ENCODE data around the gene RAD9B. TPM values are rescaled to one million over a fixed set of nuclear protein-coding genes. Genes with fewer than 3 reads are reported as not detected.

The RAD9B gene
- total and polyA plus RNA-seq, 10 of the 15 experiments (the other 5 are each of a cell fraction or from before 2014, with no cell fraction given) = 0.54 to 2.0 (median 1.3) TPM

GRCh38 chr12:110547090-110547489, 45.0 kb downstream of the RAD9B start (continued):
- TF ChIP-seq CEBPZ (IDR thresholded peaks at IDR 0.05; ENCODE audit: low read depth, low read length) = no peak

- H3K36me3 ChIP-seq (ENCODE audit: control insufficient read depth in 2 of 2, insufficient read depth in 2 of 2, low read length in 1 of 2) = peaks cover 8 to 48% of the 10 kb centered on the region in 2 experiments
- FAIRE-seq (no peak), DNase-seq (ENCODE audit: low read depth, low spot score) (no peak), ATAC-seq (no peak)
- BruUV-seq (replicated peaks) = no TSS peak
- TF ChIP-seq RUNX3 (IDR thresholded peaks at IDR 0.05; ENCODE audit: low read length) = peak; percentile 4; the same call in 1 of the 2 replicates
- no peak for TF ChIP-seq ELK1 (IDR thresholded peaks at IDR 0.05; ENCODE audit: low read depth, low read length)
- TF ChIP-seq BHLHE40 (IDR thresholded peaks at IDR 0.05; ENCODE audit: borderline replicate concordance in 1 of 2, low read depth in 2 of 2, low read length in 1 of 2) = 0 out of 4 replicates have a peak, but pooled peaks of 1 of the 2 experiments have one; percentile 23
- WGBS (ENCODE audit: insufficient coverage, insufficient replicate concordance, low lambda C conversion rate, missing lambda C conversion rate) = 40% methylated on average over 7 of the region's 7 CpGs
- no peak overlapping the region for H2AFZ ChIP-seq (ENCODE audit: control insufficient read depth, low read depth, low read length)
- peaks cover 86% of the 10 kb centered on the region for H3K79me2 ChIP-seq (ENCODE audit: control insufficient read depth, insufficient read depth, low read length)
- H4K20me1 ChIP-seq (ENCODE audit: control insufficient read depth, insufficient read depth) = peaks cover 4% of the 10 kb centered on the region
- no peaks in the 10 kb centered on the region for H3K9me3 ChIP-seq (replicated peaks; ENCODE audit: control insufficient read depth, insufficient read depth, low read length)
- H3K4me1 ChIP-seq (ENCODE audit: control insufficient read depth, insufficient read depth, low read length) = peaks cover 16% of the 10 kb centered on the region
- in situ Hi-C loops (cut with MboI) (no loop called here), intact Hi-C loops (cut with micrococcal nuclease; ENCODE audit: unreplicated experiment) (loop anchor here (5.0 kb wide), 1 partner anchor 36 kb away; no protein-coding TSS in a partner anchor)
- H3K4me3 ChIP-seq = no peak overlapping the region
- SMC1A ChIA-PET (ENCODE audit: uncharacterized antibody, unreplicated experiment) = interaction anchor here (1.1 to 7.1 kb wide), 20 partner anchors 9 to 91 kb away, joined by 3 to 92 read pairs (median 6); partner anchors contain the start of genes FAM216A and GPN3
- no peaks in the 10 kb centered on the region for H3K27me3 ChIP-seq (replicated peaks in 1 of 2; ENCODE audit: control insufficient read depth in 2 of 2, insufficient read depth in 2 of 2, low read length in 1 of 2)
- CTCF ChIA-PET = interaction anchor here (0.7 to 7.3 kb wide), 11 partner anchors 9 to 206 kb away, joined by 3 to 110 read pairs (median 6); partner anchors contain the start of gene ARPC3
- RAD21 ChIA-PET (ENCODE audit: unreplicated experiment) = interaction anchor here (0.9 to 3.0 kb wide), 9 partner anchors 11 to 81 kb away, joined by 3 to 16 read pairs (median 5); partner anchors contain the start of genes FAM216A and GPN3
- H3K27ac ChIP-seq (ENCODE audit: control insufficient read depth, insufficient read depth) = peak overlapping the region; percentile 31; the same call in 1 of the 2 replicates
- H3K9ac ChIP-seq (ENCODE audit: control insufficient read depth, insufficient read depth, low read length) = no peak overlapping the region
- no peak overlapping the region for H3K4me2 ChIP-seq (ENCODE audit: control insufficient read depth, insufficient read depth)
- POLR2A ChIA-PET = interaction anchor here (0.5 to 2.6 kb wide), 12 partner anchors 9 to 93 kb away, joined by 3 to 14 read pairs (median 5); no protein-coding TSS in a partner anchor
Measured at GRCh38 chr12:110548678-110549077, 46.5 kb downstream of the RAD9B start.
